Measurements from ENCODE around the gene LCE1F. TPM values are rescaled to one million over a fixed set of nuclear protein-coding genes. Genes with fewer than 3 reads are reported as not detected.

Gene LCE1F
- total RNA-seq, 6 donors from 2014 or later = not detected

DNA sequence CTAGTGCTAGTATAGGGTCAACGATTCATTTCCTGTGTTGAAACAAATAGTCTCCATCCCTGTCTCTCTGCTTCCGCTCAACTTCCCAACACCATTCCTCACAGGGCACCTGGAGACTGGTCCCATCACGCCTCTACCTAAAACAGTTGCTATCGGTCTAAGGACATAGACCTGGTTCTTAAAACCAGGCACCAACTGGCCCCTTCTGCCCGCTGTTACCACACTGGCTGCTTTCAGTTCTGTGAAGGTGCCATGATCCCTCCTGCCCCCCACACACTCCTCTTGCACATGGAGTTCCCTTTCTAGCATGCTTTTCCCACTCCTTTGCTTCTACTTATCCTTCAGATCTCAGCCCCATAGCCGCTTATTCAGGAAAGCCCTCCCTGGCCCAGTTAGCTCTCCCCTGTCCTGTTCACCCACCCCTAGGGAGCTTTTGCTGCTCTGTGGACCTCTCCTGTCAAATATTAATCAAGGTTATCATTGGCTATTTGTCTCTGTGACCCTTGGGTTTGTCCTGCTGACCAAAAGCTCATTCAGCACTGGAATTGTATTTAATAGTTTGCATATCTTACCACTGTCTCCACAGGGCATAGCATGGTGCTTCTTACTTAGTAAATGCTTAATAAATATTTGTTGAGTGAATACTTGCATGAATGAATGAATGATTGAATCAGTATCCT is 29.0 kb upstream of the LCE1F start:
- no peak overlapping the region for H3K4me3 ChIP-seq

DNA sequence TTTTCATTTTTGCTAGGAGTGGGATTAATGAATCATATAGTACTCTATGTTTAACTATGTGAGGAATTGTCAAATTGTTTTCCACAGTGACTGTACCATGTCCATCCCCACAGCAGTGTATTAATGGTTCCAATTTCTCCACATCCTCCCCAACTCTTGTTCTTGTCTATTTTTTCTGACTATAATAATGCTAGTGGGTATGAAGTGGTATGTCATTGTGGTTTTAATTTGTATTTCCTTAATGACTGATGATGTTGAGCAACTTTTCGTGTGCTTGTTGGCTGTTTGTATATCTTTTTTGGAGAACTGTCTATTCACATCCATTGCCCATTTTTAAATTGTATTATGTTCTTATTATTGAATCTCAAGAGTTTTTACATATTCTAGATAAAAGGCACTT is 27.1 kb upstream of the LCE1F start:
- no peaks in the 10 kb centered on the region for H3K9me3 ChIP-seq
- no peak overlapping the region for H3K4me3 ChIP-seq
- DNase-seq = no peak
- H3K27me3 ChIP-seq = no peaks in the 10 kb centered on the region
- H3K27ac ChIP-seq = no peak overlapping the region
- 27 to 32% methylated on average over 1 of the region's 1 CpG for WGBS, 2 donors
- ATAC-seq (ENCODE audit: low FRiP score in 2 of 2) = no peak
- TF ChIP-seq, protein P1, sequence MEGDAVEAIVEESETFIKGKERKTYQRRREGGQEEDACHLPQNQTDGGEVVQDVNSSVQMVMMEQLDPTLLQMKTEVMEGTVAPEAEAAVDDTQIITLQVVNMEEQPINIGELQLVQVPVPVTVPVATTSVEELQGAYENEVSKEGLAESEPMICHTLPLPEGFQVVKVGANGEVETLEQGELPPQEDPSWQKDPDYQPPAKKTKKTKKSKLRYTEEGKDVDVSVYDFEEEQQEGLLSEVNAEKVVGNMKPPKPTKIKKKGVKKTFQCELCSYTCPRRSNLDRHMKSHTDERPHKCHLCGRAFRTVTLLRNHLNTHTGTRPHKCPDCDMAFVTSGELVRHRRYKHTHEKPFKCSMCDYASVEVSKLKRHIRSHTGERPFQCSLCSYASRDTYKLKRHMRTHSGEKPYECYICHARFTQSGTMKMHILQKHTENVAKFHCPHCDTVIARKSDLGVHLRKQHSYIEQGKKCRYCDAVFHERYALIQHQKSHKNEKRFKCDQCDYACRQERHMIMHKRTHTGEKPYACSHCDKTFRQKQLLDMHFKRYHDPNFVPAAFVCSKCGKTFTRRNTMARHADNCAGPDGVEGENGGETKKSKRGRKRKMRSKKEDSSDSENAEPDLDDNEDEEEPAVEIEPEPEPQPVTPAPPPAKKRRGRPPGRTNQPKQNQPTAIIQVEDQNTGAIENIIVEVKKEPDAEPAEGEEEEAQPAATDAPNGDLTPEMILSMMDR (IDR thresholded peaks at IDR 0.05) = no peak
- no peak for TF ChIP-seq POLR2AphosphoS5 (IDR thresholded peaks at IDR 0.05)
- TF ChIP-seq POLR2A (IDR thresholded peaks at IDR 0.05) = no peak
- TF ChIP-seq EP300 (IDR thresholded peaks at IDR 0.05) = no peak
- H3K4me1 ChIP-seq = no peaks in the 10 kb centered on the region
- H3K36me3 ChIP-seq = no peaks in the 10 kb centered on the region

More for the DNA sequence above, 29.0 kb upstream of the LCE1F start:
- peak in 1 of 2 donors; percentile 12 for ATAC-seq (ENCODE audit: low FRiP score in 2 of 2)
- Histone ChIP-seq H3K9me3 (no peaks in the 10 kb centered on the region), H3K36me3 (no peaks in the 10 kb centered on the region), H3K27ac (no peak overlapping the region), H3K27me3 (no peaks in the 10 kb centered on the region), H3K4me1 (no peaks in the 10 kb centered on the region)
- no peak for DNase-seq
- TF ChIP-seq, protein P1 (IDR thresholded peaks at IDR 0.05) = no peak
- TF ChIP-seq POLR2AphosphoS5 (IDR thresholded peaks at IDR 0.05) = no peak
- no peak for TF ChIP-seq EP300 (IDR thresholded peaks at IDR 0.05)
- no peak for TF ChIP-seq POLR2A (IDR thresholded peaks at IDR 0.05)
- WGBS, 2 donors = 80 to 87% methylated on average over 6 of the region's 6 CpGs

DNA sequence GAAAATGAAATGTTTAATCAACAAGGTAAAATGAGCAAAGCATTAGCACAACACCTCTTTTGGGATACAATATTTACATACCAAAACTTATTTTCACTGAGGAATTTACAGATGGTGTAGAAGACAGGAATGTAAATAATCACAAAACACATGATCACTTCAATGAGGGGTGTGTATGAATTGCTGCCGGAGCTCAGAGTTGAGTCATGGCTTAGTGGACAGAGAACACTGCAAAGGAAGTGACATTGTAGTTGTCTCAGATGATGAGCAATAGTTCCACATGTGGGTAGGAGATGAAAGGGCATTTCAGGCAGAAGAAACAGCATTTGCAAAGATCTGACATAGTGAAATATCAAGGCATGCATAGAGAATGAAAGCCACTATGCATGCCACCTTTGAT is 22.7 kb upstream of the LCE1F start:
- 25 to 35% methylated on average over 1 of the region's 1 CpG for WGBS, 2 donors
- ATAC-seq (ENCODE audit: low FRiP score in 2 of 2) = no peak
- no peaks in the 10 kb centered on the region for H3K4me1 ChIP-seq
- no peak for DNase-seq
- no peak overlapping the region for H3K27ac ChIP-seq
- H3K36me3 ChIP-seq = no peaks in the 10 kb centered on the region
- H3K9me3 ChIP-seq = no peaks in the 10 kb centered on the region
- no peak overlapping the region for H3K4me3 ChIP-seq
- no peak for TF ChIP-seq POLR2AphosphoS5 (IDR thresholded peaks at IDR 0.05)
- no peak for TF ChIP-seq EP300 (IDR thresholded peaks at IDR 0.05)
- TF ChIP-seq POLR2A (IDR thresholded peaks at IDR 0.05) = no peak
- TF ChIP-seq, protein P1 (IDR thresholded peaks at IDR 0.05) = no peak
- H3K27me3 ChIP-seq = no peaks in the 10 kb centered on the region

DNA sequence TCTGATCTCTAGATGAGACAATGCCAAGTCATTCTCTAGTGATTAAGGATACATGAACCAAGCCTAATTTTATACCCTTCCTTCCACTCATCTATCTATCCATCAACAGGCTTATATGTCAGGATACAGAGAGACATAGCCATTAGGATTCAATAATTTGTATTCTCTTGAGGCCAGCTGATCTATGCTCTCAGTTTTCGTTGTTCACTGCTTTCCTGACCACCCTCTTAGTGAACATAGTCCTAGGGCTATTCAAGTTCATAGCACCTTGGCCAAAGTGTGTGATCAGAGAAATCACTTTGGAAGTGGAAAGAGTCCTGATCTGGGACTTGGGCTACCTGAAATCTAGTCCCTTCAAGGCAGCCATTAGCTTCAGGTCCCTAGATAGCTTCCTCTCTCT is 21.4 kb upstream of the LCE1F start:
- WGBS, 2 donors = 25 to 26% methylated on average over 1 of the region's 1 CpG
- no peaks in the 10 kb centered on the region for H3K36me3 ChIP-seq
- H3K4me3 ChIP-seq = no peak overlapping the region
- H3K9me3 ChIP-seq = no peaks in the 10 kb centered on the region
- TF ChIP-seq POLR2AphosphoS5 (IDR thresholded peaks at IDR 0.05) (no peak), POLR2A (IDR thresholded peaks at IDR 0.05) (no peak), EP300 (IDR thresholded peaks at IDR 0.05) (no peak)
- TF ChIP-seq, protein P1 (IDR thresholded peaks at IDR 0.05) = no peak
- H3K27me3 ChIP-seq = no peaks in the 10 kb centered on the region
- DNase-seq (no peak), ATAC-seq (ENCODE audit: low FRiP score in 2 of 2) (no peak)
- no peaks in the 10 kb centered on the region for H3K4me1 ChIP-seq
- H3K27ac ChIP-seq = no peak overlapping the region

DNA sequence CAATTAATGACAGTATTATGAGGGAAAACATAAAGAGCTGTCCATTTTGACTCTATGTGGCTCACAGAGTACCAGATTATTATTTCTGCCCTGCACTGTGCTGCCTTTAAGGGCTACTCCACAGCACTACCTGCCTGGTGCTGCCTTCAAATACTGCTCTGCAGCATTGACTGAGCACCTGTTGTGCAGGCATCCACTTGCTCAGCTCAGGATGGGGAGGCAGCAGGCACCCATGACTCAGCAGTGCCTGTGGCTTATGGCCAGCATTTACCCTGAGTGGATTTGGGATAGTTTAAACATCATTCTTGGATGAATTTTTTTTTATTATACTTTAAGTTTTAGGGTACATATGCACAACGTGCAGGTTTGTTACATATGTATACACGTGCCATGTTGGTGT is 18.1 kb upstream of the LCE1F start:
- DNase-seq (no peak), ATAC-seq (ENCODE audit: low FRiP score in 2 of 2) (no peak)
- H3K4me1 ChIP-seq = no peaks in the 10 kb centered on the region
- TF ChIP-seq POLR2A (IDR thresholded peaks at IDR 0.05) (no peak), POLR2AphosphoS5 (IDR thresholded peaks at IDR 0.05) (no peak), EP300 (IDR thresholded peaks at IDR 0.05) (no peak)
- TF ChIP-seq, protein P1 (IDR thresholded peaks at IDR 0.05) = no peak
- H3K36me3 ChIP-seq = no peaks in the 10 kb centered on the region
- H3K9me3 ChIP-seq = no peaks in the 10 kb centered on the region
- no peak overlapping the region for H3K4me3 ChIP-seq
- H3K27me3 ChIP-seq = no peaks in the 10 kb centered on the region
- 65 to 87% methylated on average over 2 of the region's 2 CpGs for WGBS, 2 donors
- no peak overlapping the region for H3K27ac ChIP-seq

Measured in upper lobe of left lung (tissue), 6 donors.